DMS 273 (cell line): ENCODE results near the gene FANCC.

Experiments
- DNase-seq: peaks from one replicate; lab custom pipeline; 2025; ENCODE audit not compliant: unreplicated experiment; lab: John Stamatoyannopoulos, UW

Gene FANCC

GRCh38 chr9:95127249-95128176, 190.0 kb downstream of the FANCC start:
- DNase-seq = peak; percentile 82

- no peak for DNase-seq
Measured at GRCh38 chr9:95126739-95127138, 190.8 kb downstream of the FANCC start.

- no peak for DNase-seq
Measured at GRCh38 chr9:95125652-95126051, 191.9 kb downstream of the FANCC start.

- peak; percentile 24 for DNase-seq
Measured at GRCh38 chr9:95124582-95125367, 192.7 kb downstream of the FANCC start.

GRCh38 chr9:95120781-95121370, 196.6 kb downstream of the FANCC start:
- DNase-seq = no peak

GRCh38 chr9:95118596-95118995, 198.9 kb downstream of the FANCC start:
- no peak for DNase-seq

- no peak for DNase-seq
Measured at GRCh38 chr9:95116808-95117204, 200.7 kb downstream of the FANCC start.

- DNase-seq = peak; percentile 35
Measured at GRCh38 chr9:95116002-95116807, 201.3 kb downstream of the FANCC start.

GRCh38 chr9:95115104-95115503, 202.4 kb downstream of the FANCC start:
- no peak for DNase-seq

- no peak for DNase-seq
Measured at GRCh38 chr9:95112436-95113280, 204.9 kb downstream of the FANCC start.

GRCh38 chr9:95111716-95112115, 205.8 kb downstream of the FANCC start:
- no peak for DNase-seq

- no peak for DNase-seq
Measured at GRCh38 chr9:95110921-95111525, 206.5 kb downstream of the FANCC start.

GRCh38 chr9:95109456-95109855, 208.1 kb downstream of the FANCC start:
- no peak for DNase-seq

GRCh38 chr9:95108777-95109176, 208.7 kb downstream of the FANCC start:
- DNase-seq = no peak

GRCh38 chr9:95107976-95108375, 209.5 kb downstream of the FANCC start:
- no peak for DNase-seq

GRCh38 chr9:95107001-95107749, 210.3 kb downstream of the FANCC start:
- DNase-seq = no peak

GRCh38 chr9:95105519-95106287, 211.8 kb downstream of the FANCC start:
- peak; percentile 30 for DNase-seq

- DNase-seq = peak; percentile 16
Measured at GRCh38 chr9:95104980-95105379, 212.5 kb downstream of the FANCC start.
